H9 (cell line): ENCODE results near the gene GLP2R. TPM values are rescaled to one million over a fixed set of nuclear protein-coding genes. Genes with fewer than 3 reads are reported as not detected.

Experiments
- DNase-seq: peaks from one replicate; pipeline ENCODE4 v3.0.0-alpha.2; 2017
- H2AFZ ChIP-seq: one replicate; pipeline ENCODE4 v1.6.1; 2013; ENCODE audit warnings: mild to moderate bottlenecking, low read length, control low read depth, moderate library complexity
- H2AK5ac ChIP-seq: 2 replicates; pipeline ENCODE4 v1.6.1; 2013; ENCODE audit warnings: low read length, control low read depth, mixed read lengths; ENCODE audit not compliant: insufficient read length
- H2BK120ac ChIP-seq: one replicate; pipeline ENCODE4 v1.6.1; 2013; ENCODE audit warnings: low read depth, mild to moderate bottlenecking, low read length, control low read depth, inconsistent platforms; ENCODE audit not compliant: poor library complexity, severe bottlenecking
- H2BK12ac ChIP-seq: 2 replicates; pipeline ENCODE4 v1.6.1; 2013; ENCODE audit warnings: low read length, control low read depth, mixed read lengths, low read depth; ENCODE audit not compliant: insufficient read length
- H2BK15ac ChIP-seq: 2 replicates; pipeline ENCODE4 v1.6.1; 2013; ENCODE audit warnings: low read depth, low read length, control low read depth
- H2BK20ac ChIP-seq: one replicate; pipeline ENCODE4 v1.6.1; 2013; ENCODE audit warnings: low read depth, mild to moderate bottlenecking, low read length, control low read depth, inconsistent platforms; ENCODE audit not compliant: poor library complexity, severe bottlenecking
- H2BK5ac ChIP-seq: 2 replicates; pipeline ENCODE4 v1.6.1; 2013; ENCODE audit warnings: low read length, control low read depth, mixed read lengths; ENCODE audit not compliant: insufficient read length
- H3K14ac ChIP-seq: 2 replicates; pipeline ENCODE4 v1.6.1; 2013; ENCODE audit warnings: low read length, control low read depth; ENCODE audit not compliant: insufficient read depth
- H3K18ac ChIP-seq: 2 replicates; pipeline ENCODE4 v1.6.1; 2013; ENCODE audit warnings: low read depth, mild to moderate bottlenecking, mixed read lengths, low read length, control low read depth; ENCODE audit not compliant: insufficient read length
- H3K23ac ChIP-seq: 2 replicates; pipeline ENCODE4 v1.6.1; 2013; ENCODE audit warnings: low read length, control low read depth, mixed read lengths, low read depth; ENCODE audit not compliant: insufficient read length
- H3K23me2 ChIP-seq: 2 replicates; pipeline ENCODE4 v1.6.1; 2013; ENCODE audit warnings: low read depth, mild to moderate bottlenecking, mixed read lengths, low read length, control low read depth; ENCODE audit not compliant: insufficient read length, poor library complexity, severe bottlenecking
- H3K27ac ChIP-seq: 2 replicates; pipeline ENCODE4 v1.5.1; 2013; ENCODE audit warnings: low read length, control low read depth, mixed read lengths, low read depth; ENCODE audit not compliant: insufficient read length
- H3K27me3 ChIP-seq: 2 replicates; pipeline ENCODE4 v1.6.1; 2013; ENCODE audit warnings: low read length, control low read depth, inconsistent platforms; ENCODE audit not compliant: insufficient read depth
- H3K4ac ChIP-seq: 2 replicates; pipeline ENCODE4 v1.6.1; 2013; ENCODE audit warnings: low read depth, mild to moderate bottlenecking, control low read depth, inconsistent platforms, low read length, moderate library complexity
- H3K4me1 ChIP-seq: 2 replicates; pipeline ENCODE4 v1.6.1; 2013; ENCODE audit warnings: low read length, control low read depth, inconsistent platforms; ENCODE audit not compliant: insufficient read depth
- H3K4me2 ChIP-seq: 2 replicates; pipeline ENCODE4 v1.6.1; 2013; ENCODE audit warnings: low read length, control low read depth, mixed read lengths; ENCODE audit not compliant: insufficient read length, insufficient read depth
- H3K56ac ChIP-seq: 2 replicates; pipeline ENCODE4 v1.6.1; 2013; ENCODE audit warnings: low read depth, mild to moderate bottlenecking, mixed read lengths, low read length, control low read depth; ENCODE audit not compliant: insufficient read length
- H3K79me1 ChIP-seq: 2 replicates; pipeline ENCODE4 v1.6.1; 2013; ENCODE audit warnings: low read depth, mild to moderate bottlenecking, moderate library complexity, low read length, control low read depth, inconsistent platforms; ENCODE audit not compliant: insufficient read depth, poor library complexity, severe bottlenecking
- H3K79me2 ChIP-seq: 2 replicates; pipeline ENCODE4 v1.6.1; 2013; ENCODE audit warnings: low read length, control low read depth, inconsistent platforms; ENCODE audit not compliant: insufficient read depth
- H3K9ac ChIP-seq: 2 replicates; pipeline ENCODE4 v1.6.1; 2013; ENCODE audit warnings: low read length, control low read depth, mixed read lengths; ENCODE audit not compliant: insufficient read length; ENCODE audit errors: extremely low read depth
- H3K9me3 ChIP-seq: one replicate; pipeline ENCODE4 v1.6.1; 2013; ENCODE audit warnings: low read depth, low read length, inconsistent platforms; ENCODE audit not compliant: control insufficient read depth
- H3T11ph ChIP-seq: one replicate; pipeline ENCODE4 v1.6.1; 2013; ENCODE audit warnings: mild to moderate bottlenecking, low read length, control low read depth, inconsistent platforms
- H4K20me1 ChIP-seq: one replicate; pipeline ENCODE4 v1.6.1; 2013; ENCODE audit not compliant: control insufficient read depth, insufficient read length, insufficient read depth
- H4K5ac ChIP-seq: 2 replicates; pipeline ENCODE4 v1.6.1; 2013; ENCODE audit warnings: low read depth, mild to moderate bottlenecking, mixed read lengths, low read length, control low read depth; ENCODE audit not compliant: insufficient read length
- H4K8ac ChIP-seq: replicated peaks from 2 replicates; pipeline ENCODE4 v1.6.1; 2013; ENCODE audit warnings: low read length, control low read depth, mixed read lengths, low read depth; ENCODE audit not compliant: insufficient read length
- H4K91ac ChIP-seq: 2 replicates; pipeline ENCODE4 v1.6.1; 2013; ENCODE audit warnings: low read depth, mild to moderate bottlenecking, moderate library complexity, mixed read lengths, low read length, control low read depth; ENCODE audit not compliant: insufficient read length
- H3K27ac Mint-ChIP-seq, 3 experiments: 2 replicates in 2 of 3; 3 replicates in 1 of 3; pipeline ENCODE4 v1.8.0; 2020 to 2021; ENCODE audit warnings: mixed read lengths in 3 of 3, mild to moderate bottlenecking in 1 of 3, moderate library complexity in 1 of 3
- H3K27me3 Mint-ChIP-seq: 2 replicates; pipeline ENCODE4 v1.8.0; 2021; ENCODE audit warnings: low read depth, mild to moderate bottlenecking, moderate library complexity, mixed read lengths
- H3K36me3 Mint-ChIP-seq, 3 experiments: 2 replicates in 2 of 3; 3 replicates in 1 of 3; pipeline ENCODE4 v1.8.0; 2020 to 2021; ENCODE audit warnings: low read depth in 3 of 3, mixed read lengths in 3 of 3; ENCODE audit not compliant: insufficient read depth in 1 of 3
- H3K4me1 Mint-ChIP-seq, 2 experiments: 2 replicates each; pipeline ENCODE4 v1.8.0; 2020; ENCODE audit warnings: mixed read lengths in 2 of 2
- H3K4me3 Mint-ChIP-seq, 2 experiments: 2 replicates in 1 of 2; 3 replicates in 1 of 2; pipeline ENCODE4 v1.8.0; 2020 to 2021; ENCODE audit warnings: mild to moderate bottlenecking in 2 of 2, mixed read lengths in 2 of 2, moderate library complexity in 1 of 2
- H3K9me3 Mint-ChIP-seq, 2 experiments: 2 replicates in 1 of 2; 3 replicates in 1 of 2; pipeline ENCODE4 v1.8.0; 2020; ENCODE audit warnings: mild to moderate bottlenecking in 2 of 2, mixed read lengths in 2 of 2, moderate library complexity in 1 of 2
- CTCF ChIP-seq: fragments of 200-600 bp; sonication (generic); conservative IDR thresholded peaks from 3 replicates; pipeline ENCODE4 v1.8.0; 2021; ENCODE audit warnings: antibody characterized with exemption, mild to moderate bottlenecking
- WGBS: extraction: QIAGEN DNeasy Blood & Tissue Kit; methylation state at CpG from one replicate; pipeline ENCODE4 v1.1.7; 2013; ENCODE audit warnings: missing lambda C conversion rate, low lambda C conversion rate, mixed read lengths; ENCODE audit not compliant: insufficient read length; ENCODE audit errors: extremely low coverage; 5-methylcytosine and 5-hydroxymethylcytosine counted together
- total RNA-seq: library from RNA; stranded (reverse); gene quantifications from 2 replicates; pipeline ENCODE4 v1.2.1, GENCODE V29; 2021

Gene GLP2R
- total RNA-seq, 1 experiment from 2014 or later: not detected

GRCh38 chr17:9811086-9811485 is 14.6 kb upstream of the GLP2R start:
- H2BK15ac ChIP-seq: no peak overlapping the region
- no peak overlapping the region for H3K14ac ChIP-seq

More at GRCh38 chr17:9811086-9811485, 14.6 kb upstream of the GLP2R start:
- TF ChIP-seq CTCF: no peak
- Histone ChIP-seq H3K18ac (no peak overlapping the region), H3K79me1 (no peaks in the 10 kb centered on the region), H3K27ac (no peak overlapping the region), H3K79me2 (no peaks in the 10 kb centered on the region), H3K9me3 (no peaks in the 10 kb centered on the region), H2BK5ac (no peak overlapping the region), H4K5ac (no peak overlapping the region), H3K23me2 (no peaks in the 10 kb centered on the region), H3K4ac (no peak overlapping the region), H3K27me3 (no peaks in the 10 kb centered on the region), H3T11ph (no peak overlapping the region), H2AK5ac (no peak overlapping the region), H3K56ac (no peak overlapping the region), H3K4me1 (no peaks in the 10 kb centered on the region), H2BK120ac (no peak overlapping the region), H4K91ac (no peak overlapping the region), H3K9ac (no peak overlapping the region), H2AFZ (no peak overlapping the region), H3K4me2 (no peak overlapping the region), H4K20me1 (no peaks in the 10 kb centered on the region), H3K23ac (no peak overlapping the region), H2BK20ac (no peak overlapping the region), H2BK12ac (no peak overlapping the region), H4K8ac (no peak overlapping the region)
- H3K27me3 Mint-ChIP-seq: peaks cover 14% of the 10 kb centered on the region
- WGBS: no CpG with 5 or more reads among the region's 5 CpGs
- H3K4me1 Mint-ChIP-seq: no peaks in the 10 kb centered on the region
- no peaks in the 10 kb centered on the region; a peak in 1 of 7 replicates for H3K36me3 Mint-ChIP-seq
- H3K9me3 Mint-ChIP-seq: no peaks in the 10 kb centered on the region; a peak in 2 of 5 replicates
- no peak for DNase-seq
- no peak overlapping the region for H3K27ac Mint-ChIP-seq
- no peak overlapping the region for H3K4me3 Mint-ChIP-seq
